ENCODE data around the gene MYO5C.

Gene MYO5C

GRCh38 chr15:52164631-52165265 lies 130.9 kb downstream of the MYO5C start:
- DNase-seq: no peak

GRCh38 chr15:52163321-52164190 lies 132.0 kb downstream of the MYO5C start:
- DNase-seq: no peak

GRCh38 chr15:52162876-52163275 lies 132.7 kb downstream of the MYO5C start:
- DNase-seq: no peak

- no peak for DNase-seq
Observed at GRCh38 chr15:52162260-52162659, 133.3 kb downstream of the MYO5C start.

- no peak for DNase-seq
Observed at GRCh38 chr15:52161406-52161966, 134.1 kb downstream of the MYO5C start.

- no peak for DNase-seq
Observed at GRCh38 chr15:52159645-52160044, 136.0 kb downstream of the MYO5C start.

- no peak for DNase-seq
Observed at GRCh38 chr15:52158084-52158765, 137.4 kb downstream of the MYO5C start.

- DNase-seq: no peak
Observed at GRCh38 chr15:52155878-52156277, 139.7 kb downstream of the MYO5C start.

GRCh38 chr15:52154896-52155865 lies 140.4 kb downstream of the MYO5C start:
- DNase-seq: no peak

- DNase-seq: peak; percentile 40
Observed at GRCh38 chr15:52153900-52154895, 141.4 kb downstream of the MYO5C start.

- DNase-seq: no peak
Observed at GRCh38 chr15:52151353-52151752, 144.3 kb downstream of the MYO5C start.

- no peak for DNase-seq
Observed at GRCh38 chr15:52150871-52151270, 144.7 kb downstream of the MYO5C start.

GRCh38 chr15:52150043-52150825 lies 145.4 kb downstream of the MYO5C start:
- DNase-seq: no peak

- no peak for DNase-seq
Observed at GRCh38 chr15:52148403-52148802, 147.2 kb downstream of the MYO5C start.

- DNase-seq: no peak
Observed at GRCh38 chr15:52146776-52147175, 148.8 kb downstream of the MYO5C start.

- DNase-seq: no peak
Observed at GRCh38 chr15:52146261-52146660, 149.3 kb downstream of the MYO5C start.

GRCh38 chr15:52144656-52145178 lies 150.9 kb downstream of the MYO5C start:
- no peak for DNase-seq

- DNase-seq: no peak
Observed at GRCh38 chr15:52143873-52144272, 151.7 kb downstream of the MYO5C start.
